GM21447 (cell line): ENCODE measurements around the gene TLR1.
"Not testable (repeated sequence)": the region's sequence is repeated elsewhere in the genome, so short reads cannot be mapped to it uniquely, and the experiment has no call there.

ENCODE experiments used
- ATAC-seq: cut with Tn5 transposase; IDR thresholded peaks from one replicate; pipeline ENCODE4 v1.9.1; 2021; ENCODE audit not compliant: unreplicated experiment

TLR1 gene

DNA sequence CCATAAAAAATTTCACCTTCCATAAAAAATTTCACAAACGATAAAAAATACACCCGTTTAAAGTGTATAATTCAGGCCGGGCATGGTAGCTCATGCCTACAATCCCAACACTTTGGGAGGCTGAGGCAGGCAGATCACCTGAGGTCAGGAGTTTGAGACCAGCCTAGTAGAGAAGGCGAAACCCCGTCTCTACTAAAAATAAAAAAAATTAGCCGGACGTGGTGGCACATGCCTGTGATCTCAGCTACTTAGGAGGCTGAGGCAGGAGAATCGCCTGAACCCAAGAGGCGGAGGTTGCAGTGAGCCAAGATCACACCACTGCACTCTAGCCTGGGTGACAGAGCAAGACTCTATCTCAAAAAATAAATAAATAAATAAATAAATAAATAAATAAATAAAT lies 1.7 kb upstream of the TLR1 start:
- not testable (repeated sequence) for ATAC-seq

DNA sequence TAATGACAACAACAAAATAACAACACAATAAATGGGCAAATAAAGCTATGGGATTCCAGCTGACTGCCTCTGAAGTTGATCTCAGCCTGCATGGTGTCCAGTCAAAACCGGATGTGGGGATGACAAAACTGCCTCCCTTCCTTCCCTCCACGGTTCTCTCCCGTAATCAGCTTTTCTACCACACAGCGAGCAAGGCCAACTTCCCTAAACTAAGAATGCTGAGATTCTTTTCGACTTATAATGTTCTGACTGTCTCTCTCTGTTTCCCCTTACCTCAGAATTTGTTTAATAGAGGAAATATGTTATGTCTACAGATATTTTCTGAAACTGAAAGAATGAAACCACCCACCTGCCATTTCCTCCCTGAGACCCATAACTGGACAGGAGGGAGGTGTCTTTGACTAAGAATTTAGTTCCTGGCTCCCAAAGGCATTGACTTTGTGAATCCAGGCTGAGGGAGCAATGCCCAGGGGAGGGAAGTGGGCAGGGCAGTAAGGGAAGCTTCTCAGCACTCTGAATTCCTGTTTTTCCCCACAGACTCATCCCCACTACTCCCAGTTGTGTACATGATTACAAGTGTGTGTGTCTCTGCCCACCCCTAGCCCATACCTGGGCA lies 1.0 kb upstream of the TLR1 start:
- ATAC-seq = peak; percentile 65

DNA sequence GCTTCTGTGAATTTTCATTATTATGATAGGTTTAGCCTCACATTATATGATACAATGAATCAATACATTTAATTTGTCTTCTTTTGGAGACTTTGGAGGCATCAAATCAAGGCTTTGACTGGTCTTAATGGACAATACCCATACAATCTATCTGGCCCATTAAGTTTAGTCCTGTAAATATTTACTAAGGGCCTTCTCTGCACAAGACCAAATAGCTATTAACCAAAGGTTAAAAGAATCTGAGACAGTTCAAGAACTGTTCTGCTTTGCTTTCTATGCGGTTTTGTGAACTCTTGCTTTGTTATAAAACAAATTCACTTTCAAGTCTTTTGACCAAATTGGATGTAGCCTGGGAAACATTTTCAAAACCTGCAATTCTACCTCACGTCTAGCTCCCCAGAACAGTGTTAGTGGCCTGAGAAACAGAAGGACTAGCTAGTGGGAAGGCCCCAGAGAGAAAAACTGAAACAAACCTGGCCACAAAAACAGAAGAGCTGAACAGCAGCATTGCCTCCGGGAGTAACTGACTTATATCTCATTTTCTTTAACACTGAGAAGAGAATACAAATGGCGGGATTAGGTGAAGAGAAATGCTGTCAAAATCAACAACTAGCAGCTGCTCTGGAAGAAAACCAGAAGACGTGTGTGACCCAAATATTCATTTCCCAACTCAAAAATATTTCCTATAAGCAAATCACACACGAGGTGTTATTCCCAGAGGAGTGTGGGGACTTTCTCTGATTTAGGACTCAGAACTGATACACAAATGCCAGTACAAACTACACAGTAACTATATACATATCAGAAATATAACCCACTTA lies 548 bp downstream of the TLR1 start:
- ATAC-seq = peak; percentile 79

DNA sequence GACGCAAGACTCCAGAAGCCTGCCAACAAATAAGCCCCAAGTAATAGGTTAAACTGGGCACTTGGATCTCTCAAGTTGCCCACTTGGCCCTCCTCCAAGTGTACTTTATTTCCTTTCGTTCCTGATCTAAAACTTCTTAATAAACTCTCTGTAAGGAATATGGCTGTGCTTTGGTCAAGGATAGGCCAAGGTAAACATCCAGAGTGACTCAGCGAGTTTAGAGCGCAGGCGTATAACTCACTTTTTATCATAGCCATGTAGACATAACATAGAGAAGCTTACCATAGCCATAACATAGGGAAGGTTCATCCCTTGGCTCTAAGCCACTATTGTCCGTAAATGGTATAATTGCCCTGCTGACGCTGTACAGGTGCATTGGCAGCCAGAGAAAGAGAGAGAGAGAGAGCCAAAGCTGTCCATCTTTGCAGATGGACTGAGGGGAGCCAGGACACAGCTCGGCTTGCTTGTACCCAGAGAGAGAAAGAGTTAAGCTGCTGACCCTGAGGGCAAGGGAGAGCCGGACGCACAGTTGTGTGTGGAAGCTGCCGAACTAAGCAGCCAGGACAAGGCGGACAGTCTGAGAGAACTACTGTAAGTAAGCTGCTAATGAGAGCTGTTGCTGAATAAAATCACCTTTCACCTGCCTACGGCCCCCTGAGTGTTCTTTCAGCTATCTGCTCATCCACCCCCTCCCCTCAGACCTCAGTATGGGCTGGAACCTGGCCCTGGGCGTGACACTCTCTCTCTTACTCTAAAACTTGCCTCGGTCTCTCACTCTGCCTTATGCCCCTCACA lies 1.8 kb downstream of the TLR1 start:
- no peak for ATAC-seq

DNA sequence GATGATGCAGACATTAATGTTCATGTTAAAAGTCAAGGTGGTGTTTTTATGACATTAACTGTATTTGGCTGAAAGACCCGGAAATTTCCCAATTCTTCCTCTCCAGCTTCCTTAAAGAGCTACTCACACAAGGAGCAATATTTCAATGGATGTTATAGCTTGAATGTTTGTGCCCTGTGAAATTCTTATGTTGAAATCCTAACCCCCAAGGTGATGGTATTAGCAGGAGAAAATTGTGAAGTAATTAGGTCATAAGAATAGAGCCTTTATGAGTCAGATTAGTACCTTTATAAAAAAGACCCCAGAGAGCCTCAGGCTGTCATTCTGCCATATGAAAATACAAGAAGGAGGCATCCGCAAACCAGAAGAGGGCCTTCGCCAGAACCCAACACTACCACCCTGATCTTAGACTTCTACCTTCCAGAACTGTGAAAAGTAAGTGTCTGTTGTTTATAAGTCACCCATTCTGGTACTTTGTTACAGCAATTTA lies 3.6 kb downstream of the TLR1 start:
- ATAC-seq = no peak

DNA sequence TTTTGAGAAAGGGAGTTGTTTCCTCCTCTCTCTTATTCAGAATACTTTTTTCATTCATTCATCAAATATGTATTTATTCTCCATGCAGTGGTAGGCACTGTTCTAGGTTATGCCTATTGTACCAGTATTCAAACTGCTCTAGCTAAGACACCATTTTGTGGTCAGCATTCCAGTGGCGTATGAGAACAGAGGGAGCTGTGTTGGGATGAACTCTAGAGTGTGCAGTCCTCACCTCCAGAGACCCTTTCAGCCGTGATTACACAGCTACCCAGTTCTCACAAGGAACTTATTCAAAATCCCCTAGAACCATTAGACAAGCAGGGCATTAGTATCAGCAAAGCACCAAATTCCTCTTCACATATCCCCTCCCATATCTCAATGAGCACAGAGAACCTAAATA lies 4.2 kb downstream of the TLR1 start:
- ATAC-seq = no peak

DNA sequence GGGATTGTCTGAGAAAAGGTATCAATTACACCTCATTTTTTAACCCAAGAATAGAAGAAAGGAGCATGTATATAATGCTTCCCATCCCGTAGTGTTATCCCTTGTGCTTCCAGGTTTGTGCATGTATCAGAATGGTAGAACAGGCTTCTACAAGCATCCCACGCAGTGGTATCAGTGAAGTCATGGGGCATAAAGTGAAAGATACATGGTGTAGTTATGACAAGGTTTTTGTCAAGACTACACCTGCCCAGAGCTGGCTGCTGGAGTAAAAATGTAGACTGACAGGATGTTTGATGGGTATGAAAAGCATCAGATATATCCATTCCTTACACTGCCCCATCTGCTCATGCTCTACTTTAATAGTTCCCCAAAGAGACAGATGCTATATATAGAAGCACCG lies 9.5 kb downstream of the TLR1 start:
- no peak for ATAC-seq

DNA sequence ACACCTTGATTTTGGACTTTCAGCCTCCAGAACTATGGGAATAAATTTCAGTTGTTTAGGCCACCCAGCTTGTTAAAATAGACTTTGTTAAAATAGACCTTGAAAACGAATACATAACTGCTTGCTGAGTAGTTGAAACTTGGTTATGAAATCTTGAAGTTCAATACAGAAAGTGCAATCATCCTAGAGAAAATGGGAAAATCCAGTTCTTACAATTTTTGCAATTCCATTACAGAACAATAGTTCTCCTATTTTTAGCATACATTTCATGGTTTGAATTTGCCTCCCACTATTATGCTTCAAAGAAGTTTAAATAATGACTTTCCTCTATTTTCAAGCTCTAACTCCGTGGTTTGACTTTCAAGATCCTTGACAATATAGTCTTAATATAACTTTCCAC lies 10.5 kb downstream of the TLR1 start:
- no peak for ATAC-seq

DNA sequence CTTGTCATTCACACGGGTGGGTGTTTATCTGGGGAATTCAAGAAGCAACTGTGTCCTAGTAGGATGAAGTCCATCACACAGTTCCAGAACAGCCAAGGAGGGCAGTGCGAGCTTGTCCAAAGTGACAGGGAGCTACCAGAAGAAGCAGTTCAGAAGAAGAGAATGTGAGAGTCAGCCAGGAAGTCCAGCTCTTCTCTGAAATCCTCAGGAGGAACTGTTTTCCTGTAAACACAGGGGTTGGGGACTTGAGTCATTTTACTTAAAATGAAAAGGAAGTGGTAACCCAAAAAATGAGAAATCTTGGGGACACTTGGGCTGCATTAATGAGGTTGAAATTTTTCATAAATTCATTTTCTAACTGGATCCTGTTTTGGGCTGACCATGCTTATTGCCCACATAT lies 13.6 kb downstream of the TLR1 start:
- ATAC-seq = no peak

DNA sequence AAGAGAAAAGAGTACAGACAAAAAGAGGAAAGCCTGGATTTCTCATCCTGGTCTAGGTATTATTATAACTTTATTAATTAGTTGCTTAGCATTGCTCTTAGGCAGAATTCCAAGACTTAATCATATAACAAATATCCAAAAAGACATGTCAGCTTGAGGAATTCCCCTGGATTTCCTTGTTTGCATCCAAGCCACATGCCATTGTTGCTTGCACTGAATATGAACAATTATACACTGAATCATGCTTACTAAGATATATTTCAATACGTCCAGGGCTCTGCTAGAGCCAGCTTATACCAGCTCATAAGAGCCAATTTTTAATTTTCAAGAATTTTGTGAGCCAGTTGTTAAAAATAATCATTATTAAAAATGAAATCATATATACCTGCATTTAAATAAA lies 16.3 kb downstream of the TLR1 start:
- ATAC-seq = no peak

DNA sequence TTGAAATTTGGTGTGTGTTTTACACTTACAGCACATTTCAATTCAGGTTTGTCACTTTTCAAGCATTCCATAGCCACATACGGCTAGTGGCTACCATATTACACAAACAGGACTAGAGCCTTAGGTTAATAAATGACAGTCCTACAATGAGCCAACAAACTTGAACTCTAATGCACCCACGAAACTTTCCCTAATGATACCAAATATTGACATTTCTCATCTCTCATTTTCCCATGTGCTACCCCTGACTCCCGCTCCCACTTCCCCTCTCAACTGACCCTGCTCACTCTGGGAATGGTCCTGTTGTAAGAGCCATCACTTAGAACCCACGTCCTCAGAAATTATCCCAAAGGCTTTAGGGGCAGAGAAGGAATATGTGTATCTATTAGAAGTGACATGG lies 16.9 kb downstream of the TLR1 start:
- no peak for ATAC-seq

DNA sequence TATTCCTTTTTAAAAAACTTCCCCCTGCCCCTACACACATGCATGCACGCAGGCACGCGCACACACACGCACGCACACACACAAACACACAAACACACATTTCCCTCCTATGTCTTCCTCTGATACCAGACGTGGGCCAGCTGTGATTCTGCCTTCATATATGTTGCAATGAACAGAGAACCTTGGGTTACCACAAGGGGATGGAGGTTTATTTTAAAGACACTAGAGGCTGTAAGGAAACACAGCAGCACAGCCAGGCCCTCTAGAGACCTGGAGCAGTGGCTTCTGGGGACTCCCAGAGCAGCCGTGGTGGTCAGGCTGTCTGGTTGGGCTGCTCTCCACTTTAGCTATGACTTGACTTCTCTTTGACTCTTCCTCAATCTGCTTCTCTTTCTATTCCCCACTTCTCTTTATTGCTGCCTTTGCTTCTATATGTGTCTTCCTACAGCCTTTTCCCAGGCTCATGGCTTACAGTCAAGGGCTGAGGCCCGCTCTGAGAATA lies 18.6 kb downstream of the TLR1 start:
- peak; percentile 52 for ATAC-seq

DNA sequence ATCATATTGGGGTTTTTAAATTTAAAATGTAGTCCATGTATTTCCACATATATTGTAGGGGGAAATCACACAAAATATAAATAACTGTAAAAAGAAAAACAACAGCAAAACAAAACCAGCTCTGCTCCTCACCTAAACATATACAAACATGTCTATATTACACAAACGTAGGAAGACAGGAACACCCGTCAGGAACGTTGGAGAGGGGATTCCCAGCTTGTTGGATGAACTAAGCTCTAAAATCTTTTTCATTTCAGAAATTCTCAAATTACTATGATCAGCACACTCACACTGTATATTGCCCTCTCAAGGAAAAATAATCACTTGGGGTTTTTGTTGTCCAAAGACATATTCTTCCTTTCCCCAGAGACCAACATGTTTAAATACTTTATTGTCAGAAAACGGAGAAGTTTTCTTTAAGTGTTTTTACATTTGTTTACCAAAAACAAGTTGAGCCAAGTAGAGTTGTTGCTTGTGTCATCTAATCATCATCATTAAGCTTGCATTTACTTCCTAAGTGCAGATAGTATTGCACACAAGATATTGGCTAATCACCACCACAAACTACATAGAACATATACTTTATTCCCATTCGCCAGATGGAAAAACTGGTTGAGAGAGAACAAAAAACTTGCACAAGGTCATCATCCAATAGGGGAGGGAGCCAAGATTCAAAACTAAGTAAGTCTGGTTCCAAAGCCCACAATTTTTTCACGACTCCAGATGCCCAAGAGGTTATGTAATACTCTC lies 19.4 kb downstream of the TLR1 start:
- ATAC-seq = no peak

DNA sequence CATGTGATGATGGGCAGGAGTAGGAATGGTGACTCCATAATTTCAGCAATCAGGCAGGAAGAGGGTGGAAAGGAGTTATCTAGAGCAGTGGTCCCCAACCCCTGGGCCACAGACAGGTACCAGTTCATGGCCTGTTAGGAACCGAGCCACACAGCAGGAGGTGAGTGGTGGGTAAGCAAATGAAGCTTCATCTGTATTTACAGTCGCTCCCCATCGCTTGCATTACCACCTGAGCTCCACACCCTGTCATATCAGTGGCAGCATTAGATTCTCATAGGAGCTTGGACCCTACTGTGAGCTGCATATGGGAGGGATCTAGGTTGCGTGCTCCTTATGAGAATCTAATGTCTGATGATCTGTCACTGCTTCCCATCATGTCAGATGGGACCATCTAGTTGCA lies 20.4 kb downstream of the TLR1 start:
- no peak for ATAC-seq

DNA sequence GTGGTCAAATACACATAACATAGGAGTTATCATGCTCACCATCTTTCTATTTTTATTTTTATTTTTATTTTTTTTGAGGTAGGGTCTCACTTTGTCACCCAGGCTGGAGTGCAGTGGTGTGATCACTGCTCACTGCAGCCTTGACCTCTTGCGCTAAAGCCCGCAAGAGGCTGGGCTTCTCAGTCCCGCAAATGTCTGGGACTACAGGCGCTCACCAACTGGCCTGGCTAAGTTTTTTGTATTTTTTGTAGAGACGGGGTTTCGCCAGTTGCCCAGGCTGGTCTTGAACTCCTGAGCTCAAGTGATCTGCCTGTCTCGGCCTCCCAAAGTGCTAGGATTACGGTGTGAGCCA lies 21.5 kb downstream of the TLR1 start:
- ATAC-seq = no peak

DNA sequence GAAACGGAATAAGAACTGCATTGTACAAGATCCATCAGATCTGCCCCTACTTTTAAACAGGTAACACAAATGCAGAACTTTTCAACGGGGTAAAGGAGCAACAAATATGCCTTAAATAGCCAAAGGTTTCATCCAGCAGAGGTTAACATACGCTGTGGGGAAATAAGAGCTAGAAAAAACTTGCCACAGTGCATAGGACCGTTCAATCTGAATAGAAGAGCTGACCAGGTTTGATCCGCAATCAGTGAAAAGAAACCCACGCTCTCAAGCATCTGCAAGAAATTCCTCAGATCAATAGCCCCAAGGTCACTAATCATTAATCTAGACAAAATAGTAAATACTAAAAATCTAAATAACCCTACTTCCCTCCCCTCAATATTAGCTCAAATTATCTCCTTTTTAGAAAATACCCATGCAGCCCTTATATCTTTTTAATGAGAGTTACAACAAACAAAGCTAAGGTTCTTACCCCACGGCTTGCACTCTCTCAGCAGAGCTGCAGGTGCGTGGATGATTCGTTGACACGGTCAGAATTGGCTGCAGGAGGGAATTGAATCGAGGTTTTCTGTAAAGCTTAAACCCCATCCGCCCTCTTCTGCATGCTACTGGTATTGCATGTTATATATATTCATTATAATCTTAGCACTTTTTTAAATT lies 22.0 kb downstream of the TLR1 start, which contains the start of gene TLR10:
TLR10 (minus strand) TSS at position 539 of the 657 bp plus-strand sequence. CDS start 7,400 bp downstream, outside the sequence.
- peak; percentile 51 for ATAC-seq

DNA sequence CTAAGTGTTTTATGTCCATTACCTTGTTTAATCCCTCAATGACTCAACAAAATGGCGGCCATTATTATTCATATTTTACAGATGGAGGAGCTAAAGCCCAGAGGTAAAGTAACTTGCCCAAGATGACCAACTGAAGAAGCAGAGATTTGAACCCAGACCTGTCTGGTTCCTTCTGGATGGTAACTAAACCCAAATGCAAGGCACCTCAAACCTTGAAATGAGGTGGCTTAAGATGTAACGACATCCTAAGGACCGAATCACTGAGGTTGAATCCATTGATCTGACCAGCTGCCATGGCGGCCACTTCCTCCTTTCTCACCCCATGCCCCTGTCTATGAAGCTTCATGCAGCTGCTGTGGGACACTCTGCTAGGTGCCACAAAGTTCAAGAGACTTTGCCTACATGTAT lies 22.7 kb downstream of the TLR1 start:
- ATAC-seq = no peak

DNA sequence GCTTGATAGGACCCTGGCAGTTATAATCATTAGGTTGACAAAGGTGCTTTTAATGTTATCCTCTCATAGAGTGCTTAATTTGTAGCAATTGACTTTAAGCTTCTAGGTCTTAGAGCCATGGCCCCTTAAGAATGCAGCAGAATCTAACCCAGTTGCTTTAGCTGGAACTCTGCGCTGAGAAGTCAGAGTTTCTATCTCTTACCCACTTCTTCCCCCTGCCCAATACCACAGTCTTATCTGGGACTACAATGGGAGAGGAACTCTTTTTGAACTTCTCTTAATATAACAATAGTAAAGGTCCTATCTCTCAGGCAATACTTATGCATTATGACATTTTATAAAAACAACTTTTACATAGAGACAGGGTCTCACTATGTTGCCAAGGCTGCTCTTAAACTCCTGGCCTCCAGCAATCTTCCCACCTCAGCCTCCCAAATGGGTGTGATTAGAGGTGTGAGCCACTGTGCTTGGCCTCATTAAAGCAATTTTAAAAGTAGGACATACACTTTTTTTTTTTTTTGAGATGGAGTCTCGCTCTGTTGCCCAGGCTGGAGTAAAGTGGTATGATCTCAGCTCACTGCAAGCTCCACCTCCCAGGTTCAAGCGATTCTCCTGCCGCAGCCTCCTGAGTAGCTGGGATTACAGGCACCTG lies 23.6 kb downstream of the TLR1 start:
- peak; percentile 34 for ATAC-seq

DNA sequence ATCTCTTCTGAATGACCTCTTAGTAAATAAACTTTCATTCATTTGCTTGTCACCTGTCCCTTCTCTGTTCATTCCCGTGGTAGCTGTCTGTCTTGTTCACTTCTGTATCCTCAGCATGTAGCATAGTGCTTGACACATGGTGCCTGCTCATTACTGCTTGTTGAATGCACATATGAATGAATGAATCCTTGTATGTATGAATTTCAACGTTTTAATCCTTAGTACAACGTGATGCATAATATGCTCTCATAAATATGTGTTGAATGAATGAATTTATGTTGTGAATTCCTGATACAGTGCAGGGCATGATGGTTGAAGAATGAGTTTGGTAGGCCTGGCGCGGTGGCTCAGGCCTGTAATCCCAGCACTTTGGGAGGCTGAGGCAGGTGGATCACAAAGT lies 24.8 kb downstream of the TLR1 start:
- ATAC-seq = no peak

DNA sequence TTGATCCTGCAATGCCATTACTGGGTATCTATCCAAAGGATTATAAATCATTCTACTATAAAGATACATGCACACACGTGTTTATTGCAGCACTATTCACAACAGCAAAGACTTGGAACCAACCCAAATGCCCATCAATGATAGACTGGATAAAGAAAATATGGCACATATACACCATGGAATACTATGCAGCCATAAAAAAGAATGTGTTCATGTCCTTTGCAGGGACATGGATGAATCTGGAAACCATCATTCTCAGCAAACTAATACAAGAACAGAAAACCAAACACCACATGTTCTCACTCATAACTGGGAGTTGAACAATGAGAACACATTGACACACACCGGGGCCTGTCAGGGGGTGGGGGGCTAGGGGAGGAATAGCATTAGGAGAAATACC lies 26.7 kb downstream of the TLR1 start:
- ATAC-seq = not testable (repeated sequence)
